Activated CD4-positive, alpha-beta T cell treated with anti-CD3 and anti-CD28 coated beads, Interleukin-2, amount 10 ng/mL, durations not matched to agents 24 days and 14 days (primary cell): ENCODE measurements around the gene GABRB1. TPM values are rescaled to one million over a fixed set of nuclear protein-coding genes. Genes with fewer than 3 reads are reported as not detected.

Experiments
- DNase-seq: peaks from one replicate; pipeline ENCODE4 v3.0.0; 2022
- H3K27ac Mint-ChIP-seq: one replicate; pipeline ENCODE4 v1.8.0; 2022; ENCODE audit warnings: mild to moderate bottlenecking, mixed read lengths
- H3K27me3 Mint-ChIP-seq: one replicate; pipeline ENCODE4 v1.8.0; 2022; ENCODE audit warnings: mixed read lengths
- H3K36me3 Mint-ChIP-seq: one replicate; pipeline ENCODE4 v1.8.0; 2022; ENCODE audit warnings: low read depth, mild to moderate bottlenecking, mixed read lengths
- H3K4me1 Mint-ChIP-seq: one replicate; pipeline ENCODE4 v1.8.0; 2021; ENCODE audit warnings: mixed read lengths
- H3K4me3 Mint-ChIP-seq: one replicate; pipeline ENCODE4 v1.8.0; 2022; ENCODE audit warnings: mild to moderate bottlenecking, moderate library complexity, mixed read lengths
- H3K9me3 Mint-ChIP-seq: one replicate; pipeline ENCODE4 v1.8.0; 2021; ENCODE audit warnings: mixed read lengths
- intact Hi-C: fragments of 100-400 bp; cut with micrococcal nuclease; formaldehyde crosslinking; loops from one replicate; pipeline ENCODE4 v1.15.1; 2023
- total RNA-seq: library from RNA; stranded (reverse); gene quantifications from 2 replicates; pipeline ENCODE4 v1.2.3, GENCODE V29; 2022

Gene GABRB1
- total RNA-seq, 1 donor from 2014 or later, result not detected

DNA sequence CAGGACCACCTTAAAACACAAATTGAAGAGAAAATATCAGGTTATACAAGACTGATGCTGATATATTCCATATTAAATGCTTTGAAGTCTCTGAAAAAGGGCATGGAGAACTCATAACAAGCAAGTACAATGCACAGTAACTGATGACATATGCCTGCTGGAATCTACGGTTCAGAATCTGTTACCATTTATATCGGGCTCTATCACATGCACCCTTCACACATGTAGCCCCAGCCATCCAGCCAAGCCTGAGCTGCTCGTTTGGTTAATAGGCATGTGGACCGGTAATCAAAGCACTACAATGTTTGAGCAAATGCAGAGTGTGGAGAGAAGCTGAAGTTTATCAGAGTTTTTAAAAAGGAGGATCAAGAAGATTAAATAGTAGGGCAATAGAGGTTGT is 420.3 kb downstream of the GABRB1 start:
- no peaks in the 10 kb centered on the region for H3K27me3 Mint-ChIP-seq
- intact Hi-C loops, result no loop called here
- H3K36me3 Mint-ChIP-seq, result peaks cover 17% of the 10 kb centered on the region
- no peaks in the 10 kb centered on the region for H3K4me1 Mint-ChIP-seq
- H3K27ac Mint-ChIP-seq, result no peak overlapping the region
- no peaks in the 10 kb centered on the region for H3K9me3 Mint-ChIP-seq
- no peak overlapping the region for H3K4me3 Mint-ChIP-seq
- DNase-seq, result no peak

DNA sequence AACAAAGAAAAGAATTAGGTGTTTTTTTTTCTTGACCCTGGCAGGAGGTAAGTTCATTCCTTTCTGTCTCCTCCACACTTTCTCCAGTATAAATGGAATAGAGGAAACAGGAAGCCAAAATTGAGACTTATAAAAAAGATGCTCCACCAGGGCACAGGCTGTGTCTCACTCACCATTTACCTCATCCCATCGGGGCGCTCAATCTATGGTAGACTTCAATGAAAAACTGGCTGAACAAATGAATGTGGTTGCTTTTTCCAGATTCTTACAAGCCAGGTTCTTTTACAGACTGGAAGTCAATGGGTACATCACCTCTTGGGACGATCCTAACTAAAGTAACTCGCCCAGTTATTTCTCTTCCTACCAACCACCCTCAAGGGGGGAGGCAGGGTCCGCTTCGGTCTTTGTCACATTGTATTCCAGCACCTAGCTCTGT is 431.4 kb downstream of the GABRB1 start:
- no peak for DNase-seq
- H3K9me3 Mint-ChIP-seq, result no peaks in the 10 kb centered on the region
- H3K4me1 Mint-ChIP-seq, result peaks cover 22% of the 10 kb centered on the region
- H3K27me3 Mint-ChIP-seq, result no peaks in the 10 kb centered on the region
- intact Hi-C loops, result loop anchor here (1.0 to 10.0 kb wide), 6 partner anchors 22 to 662 kb away; partner anchors contain the start of genes ATP10D, CORIN and NFXL1
- H3K27ac Mint-ChIP-seq, result peak overlapping the region; percentile 77
- H3K4me3 Mint-ChIP-seq, result peak overlapping the region; percentile 88
- peaks cover 13% of the 10 kb centered on the region for H3K36me3 Mint-ChIP-seq

DNA sequence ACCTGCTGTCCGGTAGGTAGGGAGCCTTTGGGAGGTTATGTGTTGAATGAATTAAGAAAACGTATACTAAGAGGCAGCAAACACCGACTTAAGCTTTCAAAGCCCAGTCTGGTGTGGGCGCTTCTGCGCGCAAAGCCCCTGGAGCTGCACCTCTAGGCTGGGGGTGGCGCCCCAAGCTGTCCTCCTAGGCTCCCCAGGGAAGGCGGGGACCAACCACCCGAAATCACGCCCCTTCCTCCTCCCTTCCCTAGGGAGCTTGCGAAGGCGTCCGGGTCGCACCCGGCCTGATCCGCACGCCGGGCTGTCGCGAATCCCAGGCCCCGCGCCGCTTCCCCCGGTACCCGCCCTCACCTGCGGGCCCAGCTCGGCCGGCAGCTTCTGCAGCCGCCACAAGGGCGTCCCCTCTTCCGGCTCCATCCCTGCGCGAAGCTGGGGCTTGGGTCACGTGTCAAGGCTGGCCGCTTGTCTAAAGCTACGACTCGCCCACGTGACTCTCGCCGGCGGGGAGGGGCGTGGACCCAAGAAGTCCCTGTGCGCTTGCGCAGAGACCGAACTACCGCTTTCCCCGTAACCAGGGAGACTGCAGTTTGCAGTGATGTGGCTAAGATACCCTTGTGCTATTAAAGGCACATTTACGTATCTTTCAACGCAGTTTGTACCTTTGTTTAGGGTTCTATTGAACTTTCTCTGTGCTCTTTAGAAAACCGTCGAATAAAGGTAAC is 432.0 kb downstream of the GABRB1 start, which contains the start of gene COMMD8:
TSS of gene COMMD8 (minus strand) at position 468 of the 722 bp plus-strand sequence. CDS start at position 417, 51 bp downstream.
- peak within 1 kb of the TSS; percentile 77 for H3K27ac Mint-ChIP-seq
- no peaks in the 10 kb centered on the region for H3K9me3 Mint-ChIP-seq
- peak; percentile 99 for DNase-seq
- peaks cover 22% of the 10 kb centered on the region for H3K4me1 Mint-ChIP-seq
- intact Hi-C loops, result loop anchor here (1.0 to 10.0 kb wide), 6 partner anchors 22 to 661 kb away; partner anchors contain the start of genes ATP10D, CORIN and NFXL1
- peaks cover 11% of the 10 kb centered on the region for H3K36me3 Mint-ChIP-seq
- peak within 1 kb of the TSS; percentile 88 for H3K4me3 Mint-ChIP-seq
- H3K27me3 Mint-ChIP-seq, result no peaks in the 10 kb centered on the region

DNA sequence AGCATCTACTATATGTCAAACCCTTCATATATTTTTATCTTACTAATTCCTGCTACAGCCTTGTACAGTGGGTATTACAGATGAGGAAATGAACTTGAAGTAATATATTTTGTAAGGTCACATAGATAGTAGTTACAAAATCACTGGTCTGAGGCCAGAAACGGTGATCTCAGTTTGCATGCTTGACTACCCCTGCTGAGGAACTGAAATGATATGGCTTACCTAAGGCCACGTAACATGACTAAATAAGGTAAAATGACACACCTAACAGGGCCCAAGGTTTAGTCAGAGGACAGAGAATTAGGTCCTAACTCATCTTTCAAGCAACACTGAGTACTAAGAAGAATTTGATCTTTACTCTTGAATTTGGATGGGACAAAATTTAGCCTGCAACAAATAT is 433.6 kb downstream of the GABRB1 start:
- H3K9me3 Mint-ChIP-seq, result no peaks in the 10 kb centered on the region
- intact Hi-C loops, result loop anchor here (10.0 kb wide), 3 partner anchors 370 to 660 kb away; partner anchors contain the start of gene CORIN
- DNase-seq, result no peak
- H3K4me1 Mint-ChIP-seq, result peaks cover 22% of the 10 kb centered on the region
- no peaks in the 10 kb centered on the region for H3K36me3 Mint-ChIP-seq
- H3K27me3 Mint-ChIP-seq, result peaks cover 5% of the 10 kb centered on the region
- no peak overlapping the region for H3K27ac Mint-ChIP-seq
- H3K4me3 Mint-ChIP-seq, result no peak overlapping the region

DNA sequence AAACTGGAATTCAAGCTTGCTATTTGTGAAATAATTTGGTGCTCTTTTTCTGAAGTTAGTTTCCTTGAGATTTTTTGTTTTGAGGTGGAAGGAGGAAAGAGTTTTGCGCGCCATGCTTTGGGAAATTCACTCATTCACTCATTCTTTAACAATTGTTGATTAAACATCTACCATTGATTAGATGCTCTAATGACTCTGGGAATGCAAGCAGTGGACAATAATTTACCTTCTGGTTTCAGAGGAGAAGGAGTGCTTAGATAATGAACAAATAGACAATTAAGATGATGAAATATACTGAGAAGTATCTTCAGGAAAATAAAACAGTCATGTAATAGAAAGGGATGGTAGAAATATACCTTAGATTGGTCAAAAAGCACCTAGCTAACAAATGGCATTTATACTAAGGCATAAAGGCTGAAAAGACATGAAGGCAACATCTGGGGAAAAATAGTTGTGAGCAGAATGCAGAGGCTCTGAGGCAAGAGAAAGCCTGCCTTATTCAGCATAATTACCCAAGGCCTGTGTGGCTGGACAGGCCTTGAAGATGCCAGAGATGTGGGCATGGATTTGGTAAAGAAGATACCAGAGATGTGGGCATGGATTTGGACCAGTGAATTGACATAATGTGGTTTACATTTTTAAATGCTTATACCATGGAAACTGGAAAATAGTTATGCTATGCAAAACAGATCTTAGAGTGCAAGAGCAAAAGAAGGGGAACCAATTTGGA is 434.9 kb downstream of the GABRB1 start:
- no peak overlapping the region for H3K27ac Mint-ChIP-seq
- no peak overlapping the region for H3K4me3 Mint-ChIP-seq
- no peaks in the 10 kb centered on the region for H3K9me3 Mint-ChIP-seq
- DNase-seq, result no peak
- peaks cover 21% of the 10 kb centered on the region for H3K4me1 Mint-ChIP-seq
- H3K36me3 Mint-ChIP-seq, result no peaks in the 10 kb centered on the region
- intact Hi-C loops, result loop anchor here (10.0 kb wide), 3 partner anchors 369 to 659 kb away; partner anchors contain the start of gene CORIN
- H3K27me3 Mint-ChIP-seq, result peaks cover 7% of the 10 kb centered on the region

DNA sequence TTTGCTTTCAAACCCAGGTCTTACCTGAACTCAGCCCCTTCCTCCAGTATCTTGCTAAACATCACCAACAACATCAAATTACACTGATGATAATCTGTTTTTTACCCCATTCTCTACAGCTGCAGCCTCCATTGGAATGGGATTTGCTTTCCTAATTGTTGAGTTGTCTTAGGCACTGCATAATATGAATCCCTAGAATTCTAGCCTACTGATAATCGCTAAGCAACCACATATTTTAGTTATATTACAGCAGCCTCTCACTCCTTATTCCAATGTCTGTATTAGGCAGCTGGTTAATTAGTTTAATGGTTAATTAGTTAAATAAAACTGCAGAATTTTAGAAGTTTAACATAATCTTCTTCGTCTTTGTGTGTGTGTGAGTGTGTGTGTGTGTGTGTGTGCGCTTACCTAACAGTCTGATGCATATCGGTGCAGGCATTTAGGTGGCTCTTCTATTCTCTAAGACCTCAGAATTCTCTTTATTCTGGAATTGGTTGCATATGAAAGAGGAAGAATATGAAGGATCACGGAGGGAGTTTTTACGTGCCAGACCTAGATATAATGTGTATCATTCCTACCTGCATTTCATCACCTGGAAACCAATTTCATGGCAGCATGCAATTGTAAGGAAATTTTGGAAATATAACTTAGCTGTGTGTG is 437.5 kb downstream of the GABRB1 start:
- Mint-ChIP-seq H3K4me3 (no peak overlapping the region), H3K27me3 (peaks cover 16% of the 10 kb centered on the region), H3K36me3 (no peaks in the 10 kb centered on the region), H3K9me3 (no peaks in the 10 kb centered on the region), H3K4me1 (peaks cover 1% of the 10 kb centered on the region), H3K27ac (no peak overlapping the region)
- intact Hi-C loops, result loop anchor here (10.0 kb wide), 3 partner anchors 366 to 656 kb away; partner anchors contain the start of gene CORIN
- DNase-seq, result no peak

DNA sequence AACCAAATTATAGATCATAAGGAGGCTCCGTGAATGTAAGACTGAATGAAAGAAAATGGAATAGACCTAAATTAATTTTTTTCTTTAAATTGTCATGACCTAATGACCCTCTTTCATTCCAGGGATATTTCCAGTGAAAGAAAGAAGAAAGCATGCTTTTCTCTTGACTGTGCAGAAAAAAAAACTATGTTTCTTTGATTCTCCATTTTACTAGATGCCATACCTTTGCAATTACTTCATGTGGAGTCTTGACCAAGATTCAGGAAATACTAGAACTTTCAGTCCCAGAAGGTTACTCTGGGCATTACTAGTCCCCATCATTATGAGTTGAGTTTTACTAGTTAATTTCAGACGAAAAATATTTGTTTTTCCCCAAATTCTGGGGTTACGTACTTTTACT is 438.6 kb downstream of the GABRB1 start:
- H3K4me3 Mint-ChIP-seq, result no peak overlapping the region
- peaks cover 19% of the 10 kb centered on the region for H3K27me3 Mint-ChIP-seq
- no peak overlapping the region for H3K27ac Mint-ChIP-seq
- no peaks in the 10 kb centered on the region for H3K9me3 Mint-ChIP-seq
- intact Hi-C loops, result loop anchor here (10.0 kb wide), 3 partner anchors 365 to 655 kb away; partner anchors contain the start of gene CORIN
- no peaks in the 10 kb centered on the region for H3K4me1 Mint-ChIP-seq
- no peak for DNase-seq
- no peaks in the 10 kb centered on the region for H3K36me3 Mint-ChIP-seq

DNA sequence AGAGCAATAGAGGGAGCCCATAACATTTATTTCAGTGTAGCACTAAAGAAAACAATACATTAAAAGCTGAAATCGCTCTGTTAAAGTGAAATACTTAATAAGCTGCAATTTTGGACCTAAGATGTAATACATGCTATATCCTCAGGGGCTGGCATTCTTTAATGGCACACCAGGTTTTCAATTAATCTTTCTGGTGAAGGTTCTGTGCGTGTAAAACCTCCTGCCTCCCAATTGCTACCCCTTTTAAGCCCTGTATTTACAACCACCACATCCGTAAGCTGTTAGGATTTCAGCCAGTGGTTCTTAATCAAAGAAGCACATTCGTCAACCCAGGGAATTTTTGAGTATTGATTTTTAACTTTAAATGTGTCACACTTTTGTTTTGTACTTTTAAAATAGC is 439.7 kb downstream of the GABRB1 start:
- intact Hi-C loops, result no loop called here
- no peak overlapping the region for H3K4me3 Mint-ChIP-seq
- H3K27me3 Mint-ChIP-seq, result peaks cover 19% of the 10 kb centered on the region
- no peaks in the 10 kb centered on the region for H3K4me1 Mint-ChIP-seq
- no peaks in the 10 kb centered on the region for H3K9me3 Mint-ChIP-seq
- no peak overlapping the region for H3K27ac Mint-ChIP-seq
- DNase-seq, result no peak
- H3K36me3 Mint-ChIP-seq, result no peaks in the 10 kb centered on the region

DNA sequence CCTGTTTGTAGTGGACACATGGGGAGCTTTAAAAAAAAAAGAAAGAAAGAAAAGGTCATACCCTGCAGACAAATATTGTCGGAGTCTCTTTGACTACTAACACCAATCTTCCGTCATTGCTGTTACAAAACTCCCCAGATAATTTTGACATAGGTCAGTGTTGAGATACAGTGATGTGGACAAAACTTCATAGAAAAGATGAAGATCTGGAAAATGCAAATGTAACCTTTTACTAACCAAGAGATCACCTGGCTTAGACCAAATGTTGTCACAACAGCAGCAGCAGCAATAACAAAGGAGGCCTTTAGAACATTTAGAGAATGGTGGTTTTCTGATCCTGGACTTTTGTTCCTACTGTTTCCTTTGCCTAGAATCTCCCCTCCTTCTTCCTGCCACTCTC is 440.2 kb downstream of the GABRB1 start:
- Mint-ChIP-seq H3K27me3 (peaks cover 19% of the 10 kb centered on the region), H3K4me1 (no peaks in the 10 kb centered on the region), H3K27ac (no peak overlapping the region), H3K36me3 (no peaks in the 10 kb centered on the region), H3K4me3 (no peak overlapping the region), H3K9me3 (no peaks in the 10 kb centered on the region)
- intact Hi-C loops, result no loop called here
- DNase-seq, result no peak

DNA sequence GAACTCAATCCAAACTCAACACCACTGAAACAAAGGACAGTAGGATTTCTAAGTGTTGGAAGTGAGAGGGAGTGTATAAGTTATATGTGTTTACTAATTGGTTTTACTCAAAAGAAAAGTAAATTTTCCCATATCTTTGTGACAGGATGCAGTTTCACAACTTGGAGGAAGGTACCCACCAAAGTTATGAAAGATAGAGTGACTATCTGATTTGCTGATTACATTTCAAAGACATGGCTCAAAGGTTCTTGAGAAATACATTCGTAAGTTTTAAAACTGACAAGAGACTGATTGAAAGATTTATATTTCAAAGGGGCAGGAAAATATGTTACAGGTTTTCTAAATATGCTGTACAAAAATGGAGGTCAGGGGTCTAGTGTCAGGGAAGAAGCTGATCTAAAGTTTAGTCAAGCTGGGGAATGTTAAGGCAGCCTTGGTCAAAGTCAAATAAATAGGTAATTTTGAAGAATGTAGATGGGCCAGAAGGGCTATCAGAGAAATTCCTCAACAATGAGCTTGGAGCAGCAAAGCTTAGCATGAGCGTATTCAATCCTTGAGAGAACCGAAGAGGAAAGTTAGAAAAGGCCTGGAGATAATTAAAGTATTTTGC is 441.9 kb downstream of the GABRB1 start:
- intact Hi-C loops, result no loop called here
- no peak for DNase-seq
- no peaks in the 10 kb centered on the region for H3K9me3 Mint-ChIP-seq
- peaks cover 19% of the 10 kb centered on the region for H3K27me3 Mint-ChIP-seq
- no peak overlapping the region for H3K27ac Mint-ChIP-seq
- no peak overlapping the region for H3K4me3 Mint-ChIP-seq
- H3K4me1 Mint-ChIP-seq, result no peaks in the 10 kb centered on the region
- no peaks in the 10 kb centered on the region for H3K36me3 Mint-ChIP-seq

DNA sequence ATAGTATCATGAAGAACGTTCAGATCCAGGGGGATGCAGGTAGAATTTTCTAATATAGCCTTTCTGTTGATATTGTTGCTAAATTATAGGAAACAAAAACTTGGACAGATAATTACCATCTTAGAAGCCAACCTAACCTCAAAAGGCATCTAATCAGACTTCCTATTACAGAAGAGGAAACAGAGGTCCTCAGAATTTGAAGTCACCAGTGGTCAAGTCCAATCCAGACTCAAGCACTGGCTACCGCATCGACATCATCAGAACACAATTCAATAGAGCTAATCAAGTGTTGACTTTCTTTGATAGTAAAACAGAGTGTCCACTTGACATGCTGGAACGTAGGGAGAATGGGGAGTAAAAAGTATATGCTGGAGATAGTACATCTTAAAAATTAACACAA is 443.4 kb downstream of the GABRB1 start:
- no peaks in the 10 kb centered on the region for H3K36me3 Mint-ChIP-seq
- no peaks in the 10 kb centered on the region for H3K9me3 Mint-ChIP-seq
- H3K4me3 Mint-ChIP-seq, result no peak overlapping the region
- no peaks in the 10 kb centered on the region for H3K4me1 Mint-ChIP-seq
- intact Hi-C loops, result no loop called here
- H3K27ac Mint-ChIP-seq, result no peak overlapping the region
- no peak for DNase-seq
- H3K27me3 Mint-ChIP-seq, result peaks cover 22% of the 10 kb centered on the region

DNA sequence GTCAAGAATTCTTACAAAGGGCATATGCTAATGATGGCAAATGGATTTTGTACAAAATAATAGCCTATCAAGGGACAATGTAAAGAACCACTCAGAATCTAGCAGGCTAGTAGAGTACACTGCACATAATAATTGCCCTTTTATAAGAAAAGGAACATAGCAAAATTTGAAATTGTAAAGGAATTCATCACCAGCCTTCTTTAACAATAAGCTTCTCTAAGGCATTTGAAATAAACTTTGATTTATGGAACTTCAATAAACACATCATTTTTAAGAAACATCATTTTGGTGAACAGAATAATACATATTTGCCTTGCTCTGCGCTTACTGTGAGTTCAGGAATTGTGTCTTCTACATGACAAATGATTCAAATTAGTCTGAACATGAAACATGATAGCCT is 444.0 kb downstream of the GABRB1 start:
- DNase-seq, result no peak
- no peaks in the 10 kb centered on the region for H3K9me3 Mint-ChIP-seq
- H3K27me3 Mint-ChIP-seq, result peaks cover 25% of the 10 kb centered on the region
- H3K4me1 Mint-ChIP-seq, result no peaks in the 10 kb centered on the region
- no peak overlapping the region for H3K27ac Mint-ChIP-seq
- no peak overlapping the region for H3K4me3 Mint-ChIP-seq
- no peaks in the 10 kb centered on the region for H3K36me3 Mint-ChIP-seq
- intact Hi-C loops, result no loop called here
